Upper lobe of left lung (tissue), 6 donors: ENCODE measurements around the gene STK25. TPM values are rescaled to one million over a fixed set of nuclear protein-coding genes. Genes with fewer than 3 reads are reported as not detected.
"Not testable (repeated sequence)": the region's sequence is repeated elsewhere in the genome, so short reads cannot be mapped to it uniquely, and the experiment has no call there.

Source experiments
- ATAC-seq, 2 donors: fragments of 200-7000 bp; cut with Tn5 transposase; one replicate each; pipeline ENCODE4 v1.9.1; 2022; ENCODE audit warnings: mild to moderate bottlenecking in 2 of 2, moderate library complexity in 2 of 2; ENCODE audit not compliant: low FRiP score in 2 of 2
- DNase-seq, 2 donors: peaks; one replicate each; pipeline ENCODE4 v3.0.0-alpha.2; 2019 to 2020
- H3K27ac ChIP-seq, 4 donors: fragments of 200-600 bp; sonication (generic); one replicate each; pipeline ENCODE4 v1.5.1; 2016 to 2019
- H3K27me3 ChIP-seq, 4 donors: fragments of 200-600 bp; sonication (generic); one replicate each; pipeline ENCODE4 v1.5.1; 2017 to 2019
- H3K36me3 ChIP-seq, 4 donors: fragments of 200-600 bp; sonication (generic); one replicate each; pipeline ENCODE4 v1.5.1; 2016 to 2019
- H3K4me1 ChIP-seq, 4 donors: fragments of 200-600 bp; sonication (generic); one replicate each; pipeline ENCODE4 v1.5.1; 2018 to 2019
- H3K4me3 ChIP-seq, 4 donors: fragments of 200-600 bp; sonication (generic); one replicate each; pipeline ENCODE4 v1.5.1; 2017 to 2019; ENCODE audit warnings: mild to moderate bottlenecking in 2 of 4, moderate library complexity in 1 of 4
- H3K9me3 ChIP-seq, 4 donors: fragments of 200-600 bp; sonication (generic); one replicate each; pipeline ENCODE4 v1.5.1; 2018 to 2019
- EP300 ChIP-seq, 4 donors: sonication (generic); formaldehyde crosslinking; IDR thresholded peaks; one replicate each; pipeline ENCODE4 v1.5.1; 2017; ENCODE audit warnings: antibody characterized with exemption in 4 of 4, control low read depth in 2 of 4
- POLR2A ChIP-seq, 4 donors: fragments of 450-650 bp; IDR thresholded peaks; one replicate each; pipeline ENCODE4 v1.5.1; 2016 to 2017; ENCODE audit warnings: antibody characterized with exemption in 4 of 4, mild to moderate bottlenecking in 2 of 4
- POLR2AphosphoS5 ChIP-seq, 2 donors: sonication (generic); formaldehyde crosslinking; IDR thresholded peaks; one replicate each; pipeline ENCODE4 v1.5.1; 2017; ENCODE audit warnings: antibody characterized with exemption in 2 of 2
- WGBS, 2 donors: methylation state at CpG; one replicate each; pipeline ENCODE4 v1.1.5; 2017 to 2018; 5-methylcytosine and 5-hydroxymethylcytosine counted together
- total RNA-seq, 6 donors: library from RNA; depleted of rRNA in 4 of 6; stranded (reverse); fragments of >200 nt in 4 of 6; gene quantifications; one replicate each; pipeline versions ENCODE4 v1.1.0 to v1.2.1, GENCODE V29; 2016 to 2021
- TF ChIP-seq, protein P1 (sequence below), 6 experiments: fragments of 450-650 bp in 4 of 6; fragments of 200-600 bp in 2 of 6; sonication (generic) in 2 of 6; IDR thresholded peaks; one replicate each; pipeline ENCODE4 v1.5.1; 2016 to 2019; ENCODE audit warnings: antibody characterized with exemption in 6 of 6
- donor health status: DM: no; HTN: no; CAD: no; lungs with moderate emphysema.
- donor health status: DM: no; HTN: yes; CAD: no; lungs with severe emphysema.

The STK25 gene
- total RNA-seq, 6 donors from 2014 or later: 97.3 to 351 (median 134) TPM

DNA sequence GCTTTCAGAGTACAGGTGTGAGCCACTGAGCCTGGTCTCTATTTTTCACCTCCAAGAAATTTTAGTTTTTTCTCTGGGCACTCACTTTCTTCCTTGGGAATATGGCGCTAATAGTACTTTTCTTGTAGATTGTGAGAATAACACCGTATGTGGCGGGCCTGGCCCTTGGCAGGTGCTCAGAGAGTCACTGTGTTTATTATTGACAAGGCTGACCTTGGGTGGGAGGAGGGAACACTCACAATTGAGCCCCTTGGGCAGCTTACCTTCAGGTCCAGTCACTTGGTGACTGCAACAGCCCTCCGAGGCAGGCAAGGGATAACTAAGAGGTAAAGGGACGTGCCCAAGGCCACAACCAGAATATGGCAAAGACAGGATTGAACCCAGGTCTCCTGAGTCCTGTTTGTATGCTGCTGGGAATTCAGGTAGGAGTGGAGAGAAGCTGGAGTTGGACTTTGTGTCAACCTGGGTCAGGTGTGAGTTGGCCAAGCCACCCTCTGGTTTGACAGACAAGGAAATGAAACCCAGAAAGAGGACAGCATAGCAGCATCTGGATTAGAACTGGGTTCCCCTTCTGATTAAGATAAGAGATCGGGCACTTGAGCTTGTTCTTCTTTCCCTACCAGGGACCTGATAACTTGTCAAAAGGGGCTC, 2.8 kb upstream of the STK25 start:
- ATAC-seq (no peak), DNase-seq (no peak)
- TF ChIP-seq, protein P1, sequence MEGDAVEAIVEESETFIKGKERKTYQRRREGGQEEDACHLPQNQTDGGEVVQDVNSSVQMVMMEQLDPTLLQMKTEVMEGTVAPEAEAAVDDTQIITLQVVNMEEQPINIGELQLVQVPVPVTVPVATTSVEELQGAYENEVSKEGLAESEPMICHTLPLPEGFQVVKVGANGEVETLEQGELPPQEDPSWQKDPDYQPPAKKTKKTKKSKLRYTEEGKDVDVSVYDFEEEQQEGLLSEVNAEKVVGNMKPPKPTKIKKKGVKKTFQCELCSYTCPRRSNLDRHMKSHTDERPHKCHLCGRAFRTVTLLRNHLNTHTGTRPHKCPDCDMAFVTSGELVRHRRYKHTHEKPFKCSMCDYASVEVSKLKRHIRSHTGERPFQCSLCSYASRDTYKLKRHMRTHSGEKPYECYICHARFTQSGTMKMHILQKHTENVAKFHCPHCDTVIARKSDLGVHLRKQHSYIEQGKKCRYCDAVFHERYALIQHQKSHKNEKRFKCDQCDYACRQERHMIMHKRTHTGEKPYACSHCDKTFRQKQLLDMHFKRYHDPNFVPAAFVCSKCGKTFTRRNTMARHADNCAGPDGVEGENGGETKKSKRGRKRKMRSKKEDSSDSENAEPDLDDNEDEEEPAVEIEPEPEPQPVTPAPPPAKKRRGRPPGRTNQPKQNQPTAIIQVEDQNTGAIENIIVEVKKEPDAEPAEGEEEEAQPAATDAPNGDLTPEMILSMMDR (IDR thresholded peaks at IDR 0.05): no peak
- no peak for TF ChIP-seq POLR2AphosphoS5 (IDR thresholded peaks at IDR 0.05)
- no peak for TF ChIP-seq POLR2A (IDR thresholded peaks at IDR 0.05)
- H3K27ac ChIP-seq: no peak overlapping the region
- WGBS, 2 donors: 93 to 94% methylated on average over 5 to 6 of the region's 6 CpGs
- H3K9me3 ChIP-seq: no peaks in the 10 kb centered on the region
- H3K36me3 ChIP-seq: no peaks in the 10 kb centered on the region
- H3K4me1 ChIP-seq: peaks cover 13 to 28% (median 24%) of the 10 kb centered on the region in 4 donors
- H3K27me3 ChIP-seq: no peaks in the 10 kb centered on the region
- H3K4me3 ChIP-seq: no peak overlapping the region

DNA sequence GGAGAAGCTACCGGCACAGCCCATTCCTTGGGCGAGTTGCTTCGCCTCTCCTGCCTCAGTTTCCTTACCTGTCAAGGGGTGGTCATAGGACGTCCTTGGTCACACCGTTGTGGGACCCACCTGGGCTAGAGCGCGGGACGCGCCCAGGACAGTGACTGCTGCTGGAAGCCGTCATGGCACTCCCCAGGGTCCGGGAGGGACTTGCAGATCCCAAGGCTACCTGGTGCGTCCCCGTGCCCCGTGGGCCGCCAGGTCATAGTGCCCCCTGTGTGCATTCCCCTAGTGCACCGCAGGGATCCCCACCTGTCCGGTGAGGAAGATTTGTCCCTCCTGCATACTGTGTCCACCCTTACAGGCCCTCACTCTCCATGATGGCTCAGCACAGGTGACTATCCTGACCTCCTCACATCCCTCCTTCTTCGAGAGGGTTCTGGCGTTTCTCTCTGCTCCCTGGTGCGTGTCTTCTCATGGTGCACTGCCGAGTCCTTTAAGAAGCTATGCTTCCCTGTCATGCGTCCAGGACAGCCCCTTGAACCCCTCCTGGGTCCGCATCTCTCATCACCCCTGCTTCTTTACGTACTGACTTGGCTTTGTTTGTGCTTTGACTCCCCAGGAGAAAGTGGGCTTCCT, 886 bp upstream of the STK25 start:
- TF ChIP-seq, protein P1 (IDR thresholded peaks at IDR 0.05): no peak
- no peak for TF ChIP-seq POLR2A (IDR thresholded peaks at IDR 0.05)
- TF ChIP-seq EP300 (IDR thresholded peaks at IDR 0.05): no peak
- no peak for TF ChIP-seq POLR2AphosphoS5 (IDR thresholded peaks at IDR 0.05)
- H3K27ac ChIP-seq: peak overlapping the region; percentile 75 to 92 (median 88)
- H3K4me1 ChIP-seq: peaks cover 15 to 38% (median 33%) of the 10 kb centered on the region in 4 donors
- peak overlapping the region; percentile 73 to 95 (median 90) for H3K4me3 ChIP-seq
- no peak for DNase-seq
- peak in 1 of 2 donors; percentile 0 for ATAC-seq
- H3K36me3 ChIP-seq: no peaks in the 10 kb centered on the region
- no peaks in the 10 kb centered on the region for H3K27me3 ChIP-seq
- 31 to 44% methylated on average over 8 to 23 of the region's 24 CpGs for WGBS, 2 donors
- H3K9me3 ChIP-seq: no peaks in the 10 kb centered on the region

DNA sequence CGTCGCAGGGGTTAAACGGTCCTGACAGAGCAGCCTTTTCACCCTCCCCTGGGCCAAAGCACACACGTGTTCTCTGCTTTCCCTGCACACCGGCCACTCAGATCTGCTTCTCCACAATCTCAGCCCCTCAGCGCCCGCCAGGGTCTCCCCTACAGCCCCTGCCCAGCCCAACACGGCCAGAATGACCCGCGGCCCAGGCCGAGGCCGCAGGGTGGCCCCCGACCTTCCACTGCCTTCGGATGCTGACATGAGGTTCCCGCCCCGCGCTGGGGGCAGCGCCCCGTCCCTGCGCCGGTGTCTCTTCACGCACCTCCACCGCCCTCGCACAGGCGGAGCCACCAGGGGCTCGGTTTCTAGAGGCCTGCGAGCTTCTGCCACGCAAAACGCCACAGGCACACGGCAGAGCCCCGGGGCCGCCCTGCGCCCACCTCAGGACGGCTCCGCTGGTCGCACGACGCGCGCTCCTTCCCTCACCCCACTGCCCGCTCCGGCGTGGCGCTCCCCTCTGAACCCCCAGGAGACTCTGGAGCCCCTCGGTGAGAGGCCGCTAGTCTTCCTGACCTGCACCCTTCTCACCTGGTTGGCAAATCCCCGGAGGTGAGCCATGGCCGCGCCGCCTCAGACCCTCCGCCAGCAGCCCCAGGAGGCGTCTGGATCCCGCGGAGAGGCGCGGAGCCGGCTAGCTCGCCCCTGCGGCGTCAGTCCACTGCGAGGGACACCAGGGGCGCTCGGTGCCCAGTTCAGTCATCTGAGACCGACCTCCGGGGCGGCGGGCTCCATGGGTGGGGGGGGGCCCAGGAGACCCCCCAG, 749 bp downstream of the STK25 start:
- Histone ChIP-seq H3K27me3 (no peaks in the 10 kb centered on the region), H3K27ac (peak overlapping the region; percentile 75 to 92 (median 88)), H3K4me1 (peaks cover 15 to 38% (median 33%) of the 10 kb centered on the region in 4 donors), H3K9me3 (no peaks in the 10 kb centered on the region), H3K36me3 (no peaks in the 10 kb centered on the region), H3K4me3 (peak overlapping the region; percentile 73 to 95 (median 90))
- peak in 1 of 2 donors; percentile 91 for DNase-seq
- peak; percentile 32 to 50 for ATAC-seq
- TF ChIP-seq, protein P1 (IDR thresholded peaks at IDR 0.05): peak in 5 of 6 experiments; percentile 13 to 50 (median 22)
- TF ChIP-seq POLR2A (IDR thresholded peaks at IDR 0.05): no peak
- WGBS, 2 donors: 6 to 11% methylated on average over 5 to 20 of the region's 67 CpGs

DNA sequence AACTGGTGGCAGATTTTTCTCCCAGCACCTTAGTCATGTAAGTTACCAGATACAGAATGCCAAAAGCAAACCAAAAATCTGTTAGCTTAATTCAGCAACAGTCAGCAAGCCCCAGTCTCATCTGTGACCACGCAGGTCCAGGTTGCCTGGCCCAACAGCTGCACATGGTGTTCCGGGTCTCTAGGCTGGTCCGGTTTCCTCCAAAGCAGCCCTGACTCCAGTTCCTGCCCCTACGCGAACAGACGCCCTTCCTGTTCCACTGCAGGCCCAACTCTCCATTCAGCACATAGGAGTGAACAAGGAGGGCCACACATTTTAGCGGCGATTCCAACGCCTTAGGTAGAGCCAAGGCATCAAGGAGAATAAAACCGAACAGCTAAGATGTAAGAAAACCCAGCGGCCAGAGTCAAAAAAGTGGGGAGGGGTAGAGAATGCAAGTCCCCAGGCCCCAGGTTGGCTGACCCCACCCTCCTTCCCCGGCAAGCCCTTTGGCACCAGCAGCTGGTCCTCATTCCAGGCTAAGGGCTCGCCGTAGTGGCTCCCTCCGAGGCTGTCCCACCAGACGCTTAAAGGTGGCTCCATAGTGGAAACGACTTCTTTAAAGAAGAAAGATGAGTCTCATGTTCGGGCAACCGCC, 1.5 kb downstream of the STK25 start:
- peaks cover 15 to 38% (median 33%) of the 10 kb centered on the region in 4 donors for H3K4me1 ChIP-seq
- H3K27me3 ChIP-seq: no peaks in the 10 kb centered on the region
- WGBS, 2 donors: 46 to 52% methylated on average over 19 of the region's 19 CpGs
- ATAC-seq (no peak), DNase-seq (no peak)
- TF ChIP-seq EP300 (IDR thresholded peaks at IDR 0.05) (no peak), POLR2A (IDR thresholded peaks at IDR 0.05) (peak in 1 of 4 donors; percentile 16), POLR2AphosphoS5 (IDR thresholded peaks at IDR 0.05) (no peak)
- TF ChIP-seq, protein P1 (IDR thresholded peaks at IDR 0.05): no peak
- no peaks in the 10 kb centered on the region for H3K36me3 ChIP-seq
- H3K4me3 ChIP-seq: peak overlapping the region; percentile 73 to 95 (median 90)
- H3K9me3 ChIP-seq: no peaks in the 10 kb centered on the region
- H3K27ac ChIP-seq: peak overlapping the region in 3 of 4 donors; percentile 75 to 92 (median 92)

DNA sequence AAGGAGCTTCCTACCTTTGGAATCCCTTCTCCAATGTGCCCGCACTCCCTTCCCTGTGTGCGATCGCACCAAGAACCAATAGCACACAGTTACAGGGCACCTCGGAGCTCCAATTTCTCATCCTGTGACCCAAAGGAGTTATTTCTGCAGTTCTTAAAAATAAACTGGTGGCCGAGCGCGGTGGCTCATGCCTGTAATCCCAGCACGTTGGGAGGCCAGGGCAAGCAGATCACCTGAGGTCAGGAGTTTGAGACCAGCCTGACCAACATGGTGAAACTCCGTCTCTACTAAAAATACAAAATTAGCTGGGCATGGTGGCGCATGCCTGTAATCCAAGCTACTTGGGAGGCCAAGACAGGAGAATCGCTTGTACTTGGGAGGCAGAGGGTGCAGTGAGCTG, 2.1 kb downstream of the STK25 start:
- H3K4me3 ChIP-seq, H3K27me3 ChIP-seq, ATAC-seq, H3K36me3 ChIP-seq, H3K9me3 ChIP-seq, H3K27ac ChIP-seq, DNase-seq: not testable (repeated sequence)
- 95 to 98% methylated on average over 11 of the region's 11 CpGs for WGBS, 2 donors
- H3K4me1 ChIP-seq: peaks cover 15 to 42% (median 33%) of the 10 kb centered on the region in 4 donors
